Measurements from ENCODE around the gene ACP7. TPM values are rescaled to one million over a fixed set of nuclear protein-coding genes. Genes with fewer than 3 reads are reported as not detected.

ACP7 gene
- total RNA-seq, 1 experiment from 2014 or later: 0.15 TPM

GRCh38 chr19:39046037-39046821, 37.9 kb upstream of the ACP7 start:
- WGBS (ENCODE audit: extremely low coverage, insufficient read length, low lambda C conversion rate): no CpG with 5 or more reads among the region's 7 CpGs
- no peak for TF ChIP-seq CTCF (conservative IDR thresholded peaks at IDR 0.05)

More at GRCh38 chr19:39046037-39046821, 37.9 kb upstream of the ACP7 start:
- H3K14ac ChIP-seq (ENCODE audit: insufficient read depth, low read length): no peak overlapping the region
- H3K4ac ChIP-seq (ENCODE audit: low read depth, low read length): no peak overlapping the region
- no peak overlapping the region for H3K18ac ChIP-seq (ENCODE audit: insufficient read length, low read depth, low read length)
- no peak overlapping the region for H2BK12ac ChIP-seq (ENCODE audit: insufficient read length, low read depth, low read length)
- H2BK15ac ChIP-seq (ENCODE audit: low read depth, low read length): no peak overlapping the region
- Mint-ChIP-seq H3K4me1 (peaks cover 4% of the 10 kb centered on the region in 2 experiments; a peak in 2 of 4 replicates), H3K27me3 (ENCODE audit: low read depth) (peaks cover 24% of the 10 kb centered on the region), H3K27ac (no peak overlapping the region; a peak in 2 of 7 replicates), H3K9me3 (peaks cover 18 to 21% of the 10 kb centered on the region in 2 experiments), H3K36me3 (ENCODE audit: insufficient read depth in 1 of 3, low read depth in 3 of 3) (peaks cover 6 to 13% (median 7%) of the 10 kb centered on the region in 3 experiments), H3K4me3 (no peak overlapping the region)
- H2BK120ac ChIP-seq (ENCODE audit: low read depth, low read length, poor library complexity, severe bottlenecking): no peak overlapping the region
- H3K9ac ChIP-seq (ENCODE audit: extremely low read depth, insufficient read length, low read length): no peak overlapping the region
- H3K9me3 ChIP-seq (ENCODE audit: control insufficient read depth, low read depth, low read length): no peaks in the 10 kb centered on the region
- no peak overlapping the region for H3T11ph ChIP-seq (ENCODE audit: low read length)
- no peak overlapping the region for H2AFZ ChIP-seq (ENCODE audit: low read length)
- no peak overlapping the region for H4K91ac ChIP-seq (ENCODE audit: insufficient read length, low read depth, low read length)
- H3K4me2 ChIP-seq (ENCODE audit: insufficient read depth, insufficient read length, low read length): no peak overlapping the region
- no peak overlapping the region for H2BK20ac ChIP-seq (ENCODE audit: low read depth, low read length, poor library complexity, severe bottlenecking)
- H2AK5ac ChIP-seq (ENCODE audit: insufficient read length, low read length): no peak overlapping the region
- H3K27me3 ChIP-seq (ENCODE audit: insufficient read depth, low read length): no peaks in the 10 kb centered on the region
- no peak overlapping the region for H4K5ac ChIP-seq (ENCODE audit: insufficient read length, low read depth, low read length)
- no peak for DNase-seq
- H3K23me2 ChIP-seq (ENCODE audit: insufficient read length, low read depth, low read length, poor library complexity, severe bottlenecking): no peaks in the 10 kb centered on the region
- no peak overlapping the region for H2BK5ac ChIP-seq (ENCODE audit: insufficient read length, low read length)
- no peaks in the 10 kb centered on the region for H3K4me1 ChIP-seq (ENCODE audit: insufficient read depth, low read length)
- no peaks in the 10 kb centered on the region for H3K79me1 ChIP-seq (ENCODE audit: insufficient read depth, low read depth, low read length, poor library complexity, severe bottlenecking)
- no peaks in the 10 kb centered on the region for H4K20me1 ChIP-seq (ENCODE audit: control insufficient read depth, insufficient read depth, insufficient read length)
- H3K79me2 ChIP-seq (ENCODE audit: insufficient read depth, low read length): no peaks in the 10 kb centered on the region
- H3K56ac ChIP-seq (ENCODE audit: insufficient read length, low read depth, low read length): no peak overlapping the region
- H3K27ac ChIP-seq (ENCODE audit: insufficient read length, low read depth, low read length): no peak overlapping the region
- no peak overlapping the region for H4K8ac ChIP-seq (replicated peaks; ENCODE audit: insufficient read length, low read depth, low read length)
- no peak overlapping the region for H3K23ac ChIP-seq (ENCODE audit: insufficient read length, low read depth, low read length)

All from H9 (cell line).